Activated T-cell treated with anti-CD3 and anti-CD28 coated beads for 24 hours (primary cell): ENCODE measurements around the gene MRPL1.
"Not testable (repeated sequence)": the region's sequence is repeated elsewhere in the genome, so short reads cannot be mapped to it uniquely, and the experiment has no call there.

ENCODE experiments used
- DNase-seq: peaks from one replicate; pipeline ENCODE4 v3.0.0-alpha.2; 2020; ENCODE audit warnings: low read depth

The MRPL1 gene

GRCh38 chr4:77849278-77849965 lies 13.2 kb upstream of the MRPL1 start:
- no peak for DNase-seq

GRCh38 chr4:77852892-77853495 lies 9.6 kb upstream of the MRPL1 start:
- DNase-seq, result no peak

- DNase-seq, result no peak
Measured at GRCh38 chr4:77854431-77855111, 8.1 kb upstream of the MRPL1 start.

GRCh38 chr4:77856152-77856551 lies 6.5 kb upstream of the MRPL1 start:
- no peak for DNase-seq

GRCh38 chr4:77859256-77859655 lies 3.4 kb upstream of the MRPL1 start:
- DNase-seq, result no peak

GRCh38 chr4:77861495-77861894 lies 1.1 kb upstream of the MRPL1 start:
- no peak for DNase-seq

- DNase-seq, result not testable (repeated sequence)
Measured at GRCh38 chr4:77863341-77863740, 711 bp downstream of the MRPL1 start.

GRCh38 chr4:77865259-77865658 lies 2.6 kb downstream of the MRPL1 start:
- no peak for DNase-seq

- no peak for DNase-seq
Measured at GRCh38 chr4:77872723-77873445, 10.3 kb downstream of the MRPL1 start.

- DNase-seq, result no peak
Measured at GRCh38 chr4:77877167-77877566, 14.5 kb downstream of the MRPL1 start.

GRCh38 chr4:77877771-77878565 lies 15.3 kb downstream of the MRPL1 start:
- no peak for DNase-seq

GRCh38 chr4:77880784-77881183 lies 18.2 kb downstream of the MRPL1 start:
- DNase-seq, result no peak

GRCh38 chr4:77881460-77882295 lies 19.0 kb downstream of the MRPL1 start:
- no peak for DNase-seq

GRCh38 chr4:77893451-77893850 lies 30.8 kb downstream of the MRPL1 start:
- no peak for DNase-seq

GRCh38 chr4:77899607-77900006 lies 37.0 kb downstream of the MRPL1 start:
- no peak for DNase-seq

- DNase-seq, result no peak
Measured at GRCh38 chr4:77903186-77903585, 40.6 kb downstream of the MRPL1 start.

GRCh38 chr4:77905651-77906263 lies 43.1 kb downstream of the MRPL1 start:
- DNase-seq, result no peak

- no peak for DNase-seq
Measured at GRCh38 chr4:77910676-77911075, 48.0 kb downstream of the MRPL1 start.

GRCh38 chr4:77911091-77911490 lies 48.5 kb downstream of the MRPL1 start:
- DNase-seq, result no peak

GRCh38 chr4:77911842-77912450 lies 49.3 kb downstream of the MRPL1 start:
- DNase-seq, result no peak
